Ammon's horn (tissue), 1 donor: ENCODE data around the gene CRISP3.
"Not testable (repeated sequence)": the region's sequence is repeated elsewhere in the genome, so short reads cannot be mapped to it uniquely, and the experiment has no call there.

Experiments used
- DNase-seq: peaks from one replicate; pipeline ENCODE4 v3.0.0-alpha.2; 2016; ENCODE audit warnings: low spot score

CRISP3 gene, protein sequence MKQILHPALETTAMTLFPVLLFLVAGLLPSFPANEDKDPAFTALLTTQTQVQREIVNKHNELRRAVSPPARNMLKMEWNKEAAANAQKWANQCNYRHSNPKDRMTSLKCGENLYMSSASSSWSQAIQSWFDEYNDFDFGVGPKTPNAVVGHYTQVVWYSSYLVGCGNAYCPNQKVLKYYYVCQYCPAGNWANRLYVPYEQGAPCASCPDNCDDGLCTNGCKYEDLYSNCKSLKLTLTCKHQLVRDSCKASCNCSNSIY

DNA sequence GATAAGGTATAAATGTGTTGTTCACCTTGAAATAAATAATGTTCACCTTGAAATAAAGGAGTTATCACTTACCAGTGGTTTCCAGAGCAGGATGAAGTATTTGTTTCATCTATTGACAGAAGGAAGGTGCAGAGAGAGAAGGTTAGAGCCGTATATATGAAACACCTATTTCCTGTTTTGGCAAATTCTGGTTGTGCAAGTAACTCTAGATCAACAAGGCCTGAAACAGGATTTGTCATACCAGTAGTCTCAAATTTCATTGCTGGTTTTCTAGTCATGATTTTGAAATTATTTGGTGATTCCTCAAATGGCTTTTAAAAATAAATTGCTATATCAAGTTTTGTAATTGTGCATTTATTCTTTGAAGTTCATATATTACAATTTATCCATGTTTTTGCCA, at the start of gene CRISP3:
TSS of gene CRISP3 (minus strand) at position 130 of the 400 bp plus-strand sequence. CDS start at position 109, 21 bp downstream.
- no peak for DNase-seq

DNA sequence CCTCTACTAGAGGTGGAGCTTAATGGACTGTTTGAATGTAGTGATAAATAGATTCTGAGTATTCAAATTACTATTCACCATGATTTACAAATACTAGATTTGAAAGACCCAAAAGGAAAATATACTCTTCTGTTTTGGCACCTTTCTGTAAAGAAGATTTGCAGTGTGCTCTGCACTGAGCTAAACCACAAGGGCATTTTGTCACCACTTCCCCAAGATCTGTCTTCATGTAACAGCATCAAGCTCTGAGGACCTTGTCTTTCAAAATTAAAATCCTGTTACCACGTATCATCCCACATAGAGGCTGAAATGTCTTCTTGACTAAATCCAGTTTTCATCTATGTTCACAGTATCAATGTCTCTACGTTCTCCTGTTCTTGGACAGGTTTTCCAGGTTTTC, 46.2 kb upstream of the CRISP3 start:
- DNase-seq, result no peak

GRCh38 chr6:49787176-49787575, 43.0 kb upstream of the CRISP3 start, which contains the start of gene PGK2:
TSS of gene PGK2 (minus strand) at chr6:49787285. CDS start at chr6:49787187, 98 bp downstream.
- no peak for DNase-seq

DNA sequence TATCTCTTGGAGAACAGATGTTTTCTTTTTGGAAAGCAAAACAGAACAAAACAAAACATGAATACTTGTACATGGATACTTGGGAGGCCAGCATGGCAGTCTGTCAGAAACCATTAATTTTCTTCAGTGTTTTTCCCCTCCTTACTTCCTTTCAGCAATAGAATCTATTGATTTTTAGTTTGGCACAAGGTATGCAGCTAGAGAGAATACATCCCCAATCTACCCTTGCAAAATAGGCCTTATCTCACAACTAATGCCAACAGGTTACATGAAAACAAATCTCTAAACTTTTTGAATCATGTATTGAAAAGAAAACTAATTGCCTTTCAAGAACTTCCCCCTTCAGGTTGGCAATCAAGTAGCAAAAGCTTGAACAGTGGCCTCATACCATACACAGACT, 40.1 kb upstream of the CRISP3 start:
- no peak for DNase-seq

DNA sequence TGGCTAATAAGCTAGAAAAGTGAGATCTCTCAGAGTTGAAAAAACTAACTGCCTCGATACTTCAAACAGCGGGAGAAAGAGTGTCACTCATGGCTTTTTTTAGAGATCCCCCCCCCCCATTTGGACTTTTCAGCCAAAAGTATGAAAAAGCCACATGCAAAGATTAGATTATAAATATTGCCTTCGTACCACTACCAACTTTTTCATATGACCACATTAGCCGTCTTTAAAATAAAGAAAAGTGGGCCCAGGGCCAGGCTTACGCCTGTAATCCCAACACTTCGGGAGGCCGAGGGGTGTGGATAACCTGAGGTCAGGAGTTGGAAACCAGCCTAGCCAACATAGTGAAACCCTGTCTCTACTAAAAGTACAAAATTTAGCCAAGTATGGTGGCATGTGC, 38.5 kb upstream of the CRISP3 start:
- DNase-seq, result no peak

DNA sequence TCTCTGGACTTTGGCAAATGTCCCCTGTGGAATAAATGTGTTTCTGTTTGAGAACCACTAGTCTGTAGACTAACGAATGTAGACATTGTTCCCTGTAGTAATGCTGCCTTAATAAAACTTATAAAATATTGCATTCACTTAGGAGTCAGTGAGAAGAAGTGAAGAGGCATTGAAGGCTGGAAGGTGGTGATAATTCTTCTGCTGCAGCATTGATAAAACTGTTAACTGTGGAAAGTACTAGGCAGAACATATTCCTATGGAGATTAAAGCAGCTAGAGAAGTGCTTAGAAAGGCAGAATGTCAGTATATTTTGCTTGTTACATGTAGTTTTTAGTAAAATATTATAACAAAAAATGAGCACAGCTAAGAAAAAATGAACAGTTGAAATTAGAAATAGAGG, 38.1 kb upstream of the CRISP3 start:
- no peak for DNase-seq

DNA sequence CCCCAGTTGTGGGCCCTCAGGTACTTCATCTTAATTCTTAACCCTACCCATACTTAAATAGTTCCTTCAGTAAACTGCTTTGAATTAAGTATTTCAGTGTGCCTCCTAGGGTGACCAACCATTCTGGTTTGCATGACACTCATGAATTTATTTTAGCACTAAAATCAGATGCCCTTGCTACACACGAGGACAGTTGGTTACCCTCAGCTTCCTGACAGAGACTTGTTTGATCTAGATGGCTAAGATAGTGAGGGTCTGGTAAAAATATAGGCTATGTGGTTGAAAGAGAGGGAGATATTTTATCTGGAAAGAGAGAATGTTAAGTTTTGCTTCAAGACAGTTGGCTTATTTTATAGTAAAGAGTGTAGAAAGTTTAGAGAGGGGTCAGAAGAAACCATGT, 32.3 kb upstream of the CRISP3 start:
- DNase-seq, result no peak

DNA sequence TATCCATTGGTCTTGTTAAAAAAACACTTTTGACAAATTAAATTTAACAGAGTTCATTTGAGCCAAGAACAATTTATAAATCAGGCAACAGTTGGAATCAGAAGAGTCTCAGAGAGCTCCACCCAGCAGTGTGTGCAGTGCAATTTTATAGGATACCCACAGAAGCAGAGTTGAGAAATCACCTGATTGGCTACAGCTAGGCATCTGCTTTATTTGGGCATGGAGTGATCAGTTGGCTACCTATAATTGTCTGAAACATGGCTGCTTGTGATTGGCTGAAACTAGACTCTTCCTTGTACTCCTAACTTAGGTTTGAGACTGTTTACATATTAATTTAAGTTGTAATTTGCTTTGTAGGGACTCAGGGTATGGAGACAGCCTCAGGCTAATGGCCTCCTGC, 30.9 kb upstream of the CRISP3 start:
- no peak for DNase-seq

GRCh38 chr6:49772285-49772684, 28.1 kb upstream of the CRISP3 start:
- no peak for DNase-seq

- no peak for DNase-seq
Observed at GRCh38 chr6:49766762-49767161, 22.6 kb upstream of the CRISP3 start.

DNA sequence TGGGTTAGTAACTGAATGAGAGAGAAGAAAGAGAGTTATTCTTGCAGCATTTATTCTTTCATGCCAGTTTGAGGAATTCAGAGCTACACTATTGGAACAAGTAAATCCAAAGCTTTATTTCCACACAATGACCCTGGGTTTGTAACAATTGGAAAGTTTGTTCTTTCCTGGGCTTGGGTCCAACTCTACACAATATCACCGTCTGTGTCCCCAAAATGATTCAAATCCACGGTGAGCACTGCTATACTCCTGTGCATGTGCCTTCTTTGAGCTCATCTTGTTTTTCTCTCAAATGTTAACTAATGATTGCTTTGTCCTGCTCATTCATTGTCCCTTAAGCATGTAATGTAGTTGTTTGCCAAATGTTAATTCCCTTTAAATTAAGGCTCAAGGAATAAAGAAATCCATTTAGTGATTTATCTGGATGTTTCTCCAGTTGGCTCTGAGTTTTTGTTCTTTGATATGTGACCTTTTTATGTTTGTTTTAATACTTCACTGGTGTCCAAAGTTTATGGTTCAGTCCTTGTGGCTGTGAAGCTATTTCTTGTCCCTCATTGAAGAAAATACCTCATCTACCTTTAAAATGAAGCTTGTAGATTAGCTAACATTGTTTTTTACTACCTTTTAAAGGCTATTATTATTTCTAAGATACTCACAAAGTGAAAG, 20.5 kb upstream of the CRISP3 start:
- DNase-seq, result peak; percentile 16

- DNase-seq, result no peak
Observed at GRCh38 chr6:49743429-49743828, 759 bp downstream of the CRISP3 start.

DNA sequence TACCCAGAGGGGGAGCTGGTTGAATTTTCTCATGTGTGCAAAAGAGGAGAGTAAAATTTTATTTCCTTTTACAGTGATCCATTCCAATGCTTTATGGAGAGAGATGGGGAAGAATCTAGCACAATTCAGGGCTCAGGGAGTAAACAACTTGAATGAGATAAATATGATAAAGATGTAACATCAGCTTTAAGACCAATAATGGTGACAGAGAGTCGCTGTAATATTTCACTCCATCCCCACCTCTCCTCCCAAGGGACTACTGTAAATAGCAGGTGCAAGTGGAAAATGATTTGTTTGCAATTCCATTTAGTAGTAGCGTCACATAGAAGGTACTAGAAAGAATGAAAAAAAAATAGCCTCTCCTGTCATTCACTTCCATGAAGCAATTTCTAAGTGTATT, 4.8 kb downstream of the CRISP3 start:
- no peak for DNase-seq

DNA sequence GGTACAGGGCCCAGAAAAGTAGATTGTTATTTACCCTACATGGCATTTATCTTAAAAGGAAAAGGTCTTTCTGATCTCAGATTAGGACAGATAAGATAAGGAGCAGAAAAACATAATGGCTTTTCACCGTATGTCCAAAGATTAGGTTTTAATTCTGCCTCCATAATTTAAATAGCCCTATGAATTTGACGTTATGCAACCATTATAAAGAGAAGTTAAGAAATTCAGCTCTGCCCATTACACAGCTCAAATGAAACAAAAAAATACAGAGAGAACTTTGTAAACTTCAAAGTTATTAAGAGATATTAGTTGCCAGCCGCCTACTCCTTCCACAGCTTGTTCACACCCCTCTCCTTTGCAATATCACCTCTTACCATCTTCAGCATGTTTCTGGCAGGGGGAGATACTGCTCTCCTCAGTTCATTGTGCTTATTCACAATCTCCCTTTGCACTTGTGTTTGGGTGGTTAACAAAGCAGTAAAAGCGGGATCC, 8.1 kb downstream of the CRISP3 start:
- no peak for DNase-seq

- DNase-seq, result no peak
Observed at GRCh38 chr6:49733680-49734079, 10.5 kb downstream of the CRISP3 start.

GRCh38 chr6:49732781-49733180, 11.4 kb downstream of the CRISP3 start:
- no peak for DNase-seq

DNA sequence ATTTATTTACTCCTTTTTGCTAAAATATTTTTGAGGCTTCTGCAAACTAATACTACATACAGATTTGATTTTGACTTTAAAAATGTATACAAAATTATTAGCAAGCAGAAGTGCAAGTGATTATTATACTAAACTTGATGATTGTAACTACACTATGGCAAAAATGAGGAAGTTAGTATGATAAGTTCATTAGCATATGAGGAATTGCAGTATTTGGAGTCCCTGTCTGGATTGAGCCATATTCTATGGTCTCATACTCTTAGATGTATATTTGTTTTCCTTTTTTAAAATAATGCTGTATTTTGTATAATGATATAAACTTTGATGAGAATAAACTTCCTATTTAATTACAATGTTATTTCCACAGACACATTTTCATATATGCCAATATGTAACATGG, 13.9 kb downstream of the CRISP3 start:
- no peak for DNase-seq

GRCh38 chr6:49723917-49724316, 20.3 kb downstream of the CRISP3 start:
- DNase-seq, result not testable (repeated sequence)

DNA sequence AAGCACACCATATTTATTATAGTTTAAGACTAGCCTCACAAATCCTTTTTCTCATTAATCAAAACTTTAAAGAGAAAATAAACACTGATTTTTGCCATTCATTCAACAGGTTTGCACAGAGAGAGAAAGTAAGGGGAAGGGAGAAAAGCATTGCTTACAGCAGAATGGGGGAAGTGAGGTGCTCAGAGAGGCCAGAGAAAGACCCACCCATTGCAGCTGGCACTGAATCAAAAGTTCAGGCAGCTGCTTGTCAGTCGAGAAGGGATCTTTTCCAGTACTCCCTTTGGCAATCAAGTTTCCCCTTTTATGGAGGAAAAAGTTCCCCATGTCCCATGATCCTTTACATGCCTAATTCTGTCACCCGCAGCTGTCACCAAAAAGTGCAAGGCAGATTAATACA, 22.9 kb downstream of the CRISP3 start:
- DNase-seq, result no peak

- no peak for DNase-seq
Observed at GRCh38 chr6:49720372-49720771, 23.8 kb downstream of the CRISP3 start.

GRCh38 chr6:49713346-49713745, 30.8 kb downstream of the CRISP3 start, which contains the start of gene CRISP2:
TSS of gene CRISP2 (minus strand) at chr6:49713543. CDS start at chr6:49709196, 4,347 bp downstream.
- no peak for DNase-seq

- DNase-seq, result no peak
Observed at GRCh38 chr6:49698478-49698877, 45.7 kb downstream of the CRISP3 start.

DNA sequence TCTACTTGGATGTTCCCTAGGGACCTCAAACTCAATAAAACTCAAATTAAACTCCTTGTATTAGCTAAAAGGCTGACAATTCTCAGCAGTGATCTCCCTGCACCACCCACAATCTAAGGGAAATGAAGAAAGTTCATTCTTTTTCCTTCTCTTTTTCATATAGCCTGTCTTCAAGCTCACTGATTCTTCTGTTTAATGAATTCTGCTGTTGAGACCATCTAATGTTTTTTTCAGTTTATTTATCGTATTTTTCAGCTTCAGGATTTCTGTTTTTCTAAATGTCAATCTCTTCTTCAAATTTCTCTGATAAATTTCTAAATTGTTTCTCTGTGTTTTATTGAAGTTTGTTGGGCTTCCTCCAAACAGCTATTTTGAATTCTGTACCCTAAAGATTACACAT, 50.7 kb downstream of the CRISP3 start:
- no peak for DNase-seq

- DNase-seq, result no peak
Observed at GRCh38 chr6:49692534-49692933, 51.7 kb downstream of the CRISP3 start.
